H1 (cell line): ENCODE data around the gene TPD52L2. TPM values are rescaled to one million over a fixed set of nuclear protein-coding genes. Genes with fewer than 3 reads are reported as not detected.

Source experiments
- HDAC6 ChIP-seq: IDR thresholded peaks from one replicate; pipeline ENCODE4 v1.7.1; 2012; ENCODE audit warnings: low read depth, mild to moderate bottlenecking, inconsistent platforms, low read length, moderate library complexity
- POLR2A ChIP-seq, 2 experiments: IDR thresholded peaks; 1 replicate in 1 of 2; 2 replicates in 1 of 2; pipeline ENCODE4 v1.6.1; 2011; ENCODE audit warnings: low read depth in 2 of 2, low read length in 2 of 2, mild to moderate bottlenecking in 2 of 2; ENCODE audit errors: control extremely low read depth in 1 of 2
- RXRA ChIP-seq: IDR thresholded peaks from 2 replicates; pipeline ENCODE4 v1.6.1; 2011; ENCODE audit warnings: low read depth, mild to moderate bottlenecking, low read length, moderate library complexity; ENCODE audit not compliant: insufficient read depth
- SIN3A ChIP-seq, 2 experiments: IDR thresholded peaks in 1 of 2; conservative IDR thresholded peaks in 1 of 2; 2 replicates each; pipeline ENCODE4 v1.6.1; 2011 to 2012; ENCODE audit warnings: low read length in 2 of 2, improper control_type of control experiment in 1 of 2, low read depth in 1 of 2, mild to moderate bottlenecking in 1 of 2
- YY1 ChIP-seq: IDR thresholded peaks from 2 replicates; pipeline ENCODE4 v1.6.1; 2011; ENCODE audit warnings: low read depth, mild to moderate bottlenecking, low read length
- polyA plus RNA-seq, 7 experiments: library from polyadenylated mRNA; depleted of rRNA in 3 of 7; stranded (reverse) in 5 of 7; unstranded in 2 of 7; fragments of >200 nt in 5 of 7; fragments of 200-250 nt in 2 of 7; gene quantifications; 1 replicate in 5 of 7; 2 replicates in 1 of 7; 4 replicates in 1 of 7; pipeline versions ENCODE4 v1.2.1 to v1.2.3, GENCODE V29; 2011 to 2013; ENCODE audit warnings: missing spikeins in 2 of 7, mixed read lengths in 2 of 7
- total RNA-seq: library from RNA; stranded (reverse); fragmentation: NEBNext Ultra II Directional; extraction: Animal tissue kit (Norgen Biotek cat#: 25700); gene quantifications from 2 replicates; pipeline ENCODE4 v1.2.1, GENCODE V29; 2021

TPD52L2 gene
- total and polyA plus RNA-seq, 2 of the 8 experiments (the other 6 are each of a cell fraction or from before 2014, with no cell fraction given) = 77.1 to 80.2 TPM

GRCh38 chr20:63823691-63824311 is 41.3 kb upstream of the TPD52L2 start (continued):
- TF ChIP-seq RXRA (no peak), SIN3A (conservative IDR thresholded peaks at IDR 0.05 in 1 of 2, IDR thresholded peaks at IDR 0.05 in 1 of 2; ENCODE audit: low read depth in 1 of 2, low read length in 2 of 2) (no peak), POLR2A (IDR thresholded peaks at IDR 0.05; ENCODE audit: control extremely low read depth in 1 of 2, low read depth in 2 of 2, low read length in 2 of 2) (no peak), HDAC6 (no peak), YY1 (no peak)
